SK-N-SH (cell line): ENCODE results near the gene P2RY6.

Experiments used
- CTCF ChIP-seq: fragments of 200-600 bp; sonication (generic); IDR thresholded peaks from 2 replicates; pipeline ENCODE4 v1.6.1; 2017; ENCODE audit warnings: antibody characterized with exemption, mild to moderate bottlenecking, moderate library complexity
- GABPA ChIP-seq: IDR thresholded peaks from 2 replicates; pipeline ENCODE4 v1.4.0; 2012; ENCODE audit warnings: low read depth, mild to moderate bottlenecking
- GATA2 ChIP-seq: sonication (generic); formaldehyde crosslinking; IDR thresholded peaks from 2 replicates; pipeline ENCODE4 v1.5.0; 2020; ENCODE audit warnings: mild to moderate bottlenecking, missing genetic modification reagents
- JUND ChIP-seq: IDR thresholded peaks from 2 replicates; pipeline ENCODE4 v1.4.0; 2012
- MEF2A ChIP-seq: IDR thresholded peaks from 2 replicates; pipeline ENCODE4 v1.4.0; 2012; ENCODE audit warnings: low read depth, borderline replicate concordance
- MXI1 ChIP-seq: IDR thresholded peaks from 2 replicates; pipeline ENCODE4 v1.6.1; 2012; ENCODE audit warnings: mild to moderate bottlenecking, low read depth, low read length, improper control_type of control experiment
- NFIC ChIP-seq: IDR thresholded peaks from 2 replicates; pipeline ENCODE4 v1.4.0; 2012; ENCODE audit warnings: borderline replicate concordance
- NRF1 ChIP-seq: IDR thresholded peaks from 2 replicates; pipeline ENCODE4 v1.6.1; 2012; ENCODE audit warnings: low read depth, mild to moderate bottlenecking, low read length
- POLR2AphosphoS5 ChIP-seq: IDR thresholded peaks from 2 replicates; pipeline ENCODE4 v1.6.1; 2012; ENCODE audit warnings: low read depth, low read length
- SIN3A ChIP-seq: IDR thresholded peaks from 2 replicates; pipeline ENCODE4 v1.6.1; 2012; ENCODE audit warnings: low read depth, mild to moderate bottlenecking, low read length, moderate library complexity, borderline replicate concordance
- TCF12 ChIP-seq: IDR thresholded peaks from 2 replicates; pipeline ENCODE4 v1.4.0; 2012
- YY1 ChIP-seq: IDR thresholded peaks from 2 replicates; pipeline ENCODE4 v1.4.0; 2012; ENCODE audit warnings: low read depth, mild to moderate bottlenecking
- TF ChIP-seq, protein P1 (sequence below): IDR thresholded peaks from 2 replicates; pipeline ENCODE4; 2012

DNA sequence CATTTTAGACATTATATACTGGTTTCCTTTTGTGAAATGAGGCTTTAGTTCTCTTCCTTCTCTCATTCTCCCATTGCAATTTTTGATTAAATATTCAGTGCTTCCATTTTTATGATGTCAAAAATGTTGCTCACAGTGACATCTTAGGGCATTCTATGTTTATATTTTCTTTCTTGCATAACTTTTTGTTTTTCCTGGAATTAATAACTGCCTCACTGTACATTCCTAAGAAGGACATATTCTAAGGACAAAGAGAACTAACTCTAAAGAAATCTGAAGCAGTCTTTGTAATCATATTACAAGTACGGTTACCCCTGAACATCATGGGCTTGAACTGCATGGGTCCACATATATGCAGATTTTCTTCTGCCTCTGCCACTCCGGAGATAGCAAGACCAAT, 25.8 kb upstream of the P2RY6 start:
- no peak for TF ChIP-seq TCF12
- no peak for TF ChIP-seq CTCF
- TF ChIP-seq JUND = no peak
- TF ChIP-seq, protein P1, sequence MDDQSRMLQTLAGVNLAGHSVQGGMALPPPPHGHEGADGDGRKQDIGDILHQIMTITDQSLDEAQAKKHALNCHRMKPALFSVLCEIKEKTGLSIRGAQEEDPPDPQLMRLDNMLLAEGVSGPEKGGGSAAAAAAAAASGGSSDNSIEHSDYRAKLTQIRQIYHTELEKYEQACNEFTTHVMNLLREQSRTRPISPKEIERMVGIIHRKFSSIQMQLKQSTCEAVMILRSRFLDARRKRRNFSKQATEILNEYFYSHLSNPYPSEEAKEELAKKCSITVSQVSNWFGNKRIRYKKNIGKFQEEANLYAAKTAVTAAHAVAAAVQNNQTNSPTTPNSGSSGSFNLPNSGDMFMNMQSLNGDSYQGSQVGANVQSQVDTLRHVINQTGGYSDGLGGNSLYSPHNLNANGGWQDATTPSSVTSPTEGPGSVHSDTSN = no peak
- no peak for TF ChIP-seq NFIC
- TF ChIP-seq NRF1 = no peak
- TF ChIP-seq SIN3A = no peak
- TF ChIP-seq POLR2AphosphoS5 = no peak
- no peak for TF ChIP-seq YY1
- TF ChIP-seq MEF2A = no peak
- no peak for TF ChIP-seq GABPA
- TF ChIP-seq GATA2 = no peak
- no peak for TF ChIP-seq MXI1
